Cardiac ventricle fibroblast (primary cell): Measurements from ENCODE around the gene KIF18B. TPM values are rescaled to one million over a fixed set of nuclear protein-coding genes. Genes with fewer than 3 reads are reported as not detected.

ENCODE experiments used
- total RNA-seq: library from RNA; depleted of rRNA; stranded (reverse); fragments of >200 nt; gene quantifications from 2 replicates; pipeline ENCODE4 v1.2.3, GENCODE V29; 2015

Gene KIF18B
- 1.00 and 1.5 TPM in 2 replicates for total RNA-seq

GRCh38 chr17:44947461-44948314 lies at the start of gene KIF18B:
Gene KIF18B (minus strand): TSS chr17:44947773. CDS start chr17:44936344, 11,429 bp downstream.

GRCh38 chr17:44968225-44969143 lies 20.9 kb upstream of the KIF18B start, which contains the start of gene C1QL1:
Gene C1QL1 (minus strand): TSS chr17:44968303. CDS start chr17:44968048, 255 bp downstream.

GRCh38 chr17:44915321-44915726 lies 32.2 kb downstream of the KIF18B start, which contains the start of gene GFAP:
Gene GFAP (minus strand): TSS chr17:44915500. CDS start chr17:44915486, 14 bp downstream.

GRCh38 chr17:44899074-44899782 lies 48.3 kb downstream of the KIF18B start, which contains the start of gene EFTUD2:
Gene EFTUD2 (minus strand): TSS chr17:44899445. CDS start chr17:44894521, 4,924 bp downstream.

Other genes with a start within 250 kb of the KIF18B start
- gene DBF4B, start 239.1 kb downstream of the KIF18B start, total RNA-seq, result 1.0 and 1.4 TPM in 2 replicates
- 0.15 and 0.25 TPM in 2 replicates for gene ADAM11, start 188.8 kb downstream of the KIF18B start, total RNA-seq
- 1.4 and 2.7 TPM in 2 replicates for gene GJC1, start 117.5 kb downstream of the KIF18B start, total RNA-seq
- not detected in 2 replicates for gene HIGD1B, start 99.9 kb downstream of the KIF18B start, total RNA-seq
- gene EFTUD2, start 48.3 kb downstream of the KIF18B start, total RNA-seq, result 56.2 and 75.9 TPM in 2 replicates
- not detected in 2 replicates for gene GFAP, start 32.3 kb downstream of the KIF18B start, total RNA-seq
- 0.31 TPM in 1 of 2 replicates, not detected in the other for gene C1QL1, start 20.5 kb upstream of the KIF18B start, total RNA-seq
- 32.4 and 41.5 TPM in 2 replicates for gene DCAKD, start 103.9 kb upstream of the KIF18B start, total RNA-seq
- 66.6 and 83.0 TPM in 2 replicates for gene NMT1, start 113.5 kb upstream of the KIF18B start, total RNA-seq
- 50.9 and 93.2 TPM in 2 replicates for gene PLCD3, start 184.7 kb upstream of the KIF18B start, total RNA-seq
- 2.2 and 4.0 TPM in 2 replicates for gene ACBD4, start 187.9 kb upstream of the KIF18B start, total RNA-seq
- 15.6 and 18.8 TPM in 2 replicates for gene HEXIM1, start 200.7 kb upstream of the KIF18B start, total RNA-seq
- gene HEXIM2, start 214.1 kb upstream of the KIF18B start, total RNA-seq, result 3.9 and 12.4 TPM in 2 replicates